NCI-H1694 (cell line): ENCODE data around the gene SYT7.
"Not testable (repeated sequence)": the region's sequence is repeated elsewhere in the genome, so short reads cannot be mapped to it uniquely, and the experiment has no call there.

Source experiments
- DNase-seq: peaks from one replicate; lab custom pipeline; 2025; lab: John Stamatoyannopoulos, UW

SYT7 gene, protein sequence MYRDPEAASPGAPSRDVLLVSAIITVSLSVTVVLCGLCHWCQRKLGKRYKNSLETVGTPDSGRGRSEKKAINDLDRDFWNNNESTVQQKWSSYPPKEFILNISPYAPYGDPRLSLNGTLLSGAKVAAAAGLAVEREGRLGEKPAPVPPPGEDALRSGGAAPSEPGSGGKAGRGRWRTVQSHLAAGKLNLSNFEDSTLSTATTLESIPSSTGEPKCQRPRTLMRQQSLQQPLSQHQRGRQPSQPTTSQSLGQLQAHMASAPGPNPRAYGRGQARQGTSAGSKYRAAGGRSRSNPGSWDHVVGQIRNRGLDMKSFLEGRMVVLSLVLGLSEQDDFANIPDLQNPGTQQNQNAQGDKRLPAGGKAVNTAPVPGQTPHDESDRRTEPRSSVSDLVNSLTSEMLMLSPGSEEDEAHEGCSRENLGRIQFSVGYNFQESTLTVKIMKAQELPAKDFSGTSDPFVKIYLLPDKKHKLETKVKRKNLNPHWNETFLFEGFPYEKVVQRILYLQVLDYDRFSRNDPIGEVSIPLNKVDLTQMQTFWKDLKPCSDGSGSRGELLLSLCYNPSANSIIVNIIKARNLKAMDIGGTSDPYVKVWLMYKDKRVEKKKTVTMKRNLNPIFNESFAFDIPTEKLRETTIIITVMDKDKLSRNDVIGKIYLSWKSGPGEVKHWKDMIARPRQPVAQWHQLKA

DNA sequence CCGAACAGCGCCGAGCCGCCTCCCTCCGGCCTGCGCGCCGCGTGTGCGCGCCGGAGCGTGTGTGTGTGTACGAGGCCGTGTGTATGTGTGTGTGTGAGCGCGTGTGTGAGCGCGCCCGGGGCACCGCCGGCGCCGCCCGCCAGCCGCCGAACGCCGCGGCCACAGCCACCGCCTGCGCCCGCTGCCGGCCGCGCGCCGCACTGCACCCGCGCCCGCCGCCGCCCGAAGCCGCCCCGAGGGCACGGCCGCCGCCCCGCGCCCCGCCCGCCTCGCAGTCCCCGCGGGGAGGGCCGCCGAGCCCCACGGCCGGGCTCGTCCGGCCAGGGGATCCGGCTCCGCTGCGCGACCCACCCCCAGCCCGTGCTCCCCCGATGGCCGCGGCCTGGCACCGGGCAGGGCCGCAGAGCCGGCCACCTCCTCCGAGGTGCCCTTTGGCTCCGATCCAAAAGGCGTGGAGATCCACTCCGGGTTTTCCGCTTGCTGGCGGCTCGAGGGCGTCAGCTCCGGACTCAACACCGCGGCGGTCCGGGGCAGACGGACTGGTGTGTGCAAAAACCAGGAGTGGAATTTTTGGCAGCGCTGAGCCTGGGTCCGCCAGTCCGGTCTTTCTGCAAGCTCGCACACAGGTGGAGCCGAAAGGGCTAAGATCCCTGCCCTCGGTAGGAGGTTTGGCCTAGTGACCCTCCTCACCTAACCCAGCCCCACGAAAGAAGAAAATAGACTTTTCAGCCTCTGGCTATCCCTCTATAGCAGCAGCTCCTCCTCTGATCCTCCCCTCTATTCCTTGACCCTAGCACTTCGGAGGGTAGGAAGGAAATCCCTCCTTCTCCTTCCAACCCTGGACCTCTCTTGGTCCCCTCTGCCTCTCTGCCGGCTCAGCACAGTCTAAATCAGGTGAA is at the start of gene SYT7:
Gene SYT7, minus strand, starts transcription at position 47 of the 899 bp plus-strand sequence. CDS start 256 bp downstream, outside the sequence.
- DNase-seq, result peak; percentile 74

- DNase-seq, result no peak
Measured at GRCh38 chr11:61630089-61630488, 49.2 kb upstream of the SYT7 start.

GRCh38 chr11:61629082-61629833 is 48.4 kb upstream of the SYT7 start:
- DNase-seq, result no peak

- DNase-seq, result no peak
Measured at GRCh38 chr11:61628662-61628970, 47.7 kb upstream of the SYT7 start.

DNA sequence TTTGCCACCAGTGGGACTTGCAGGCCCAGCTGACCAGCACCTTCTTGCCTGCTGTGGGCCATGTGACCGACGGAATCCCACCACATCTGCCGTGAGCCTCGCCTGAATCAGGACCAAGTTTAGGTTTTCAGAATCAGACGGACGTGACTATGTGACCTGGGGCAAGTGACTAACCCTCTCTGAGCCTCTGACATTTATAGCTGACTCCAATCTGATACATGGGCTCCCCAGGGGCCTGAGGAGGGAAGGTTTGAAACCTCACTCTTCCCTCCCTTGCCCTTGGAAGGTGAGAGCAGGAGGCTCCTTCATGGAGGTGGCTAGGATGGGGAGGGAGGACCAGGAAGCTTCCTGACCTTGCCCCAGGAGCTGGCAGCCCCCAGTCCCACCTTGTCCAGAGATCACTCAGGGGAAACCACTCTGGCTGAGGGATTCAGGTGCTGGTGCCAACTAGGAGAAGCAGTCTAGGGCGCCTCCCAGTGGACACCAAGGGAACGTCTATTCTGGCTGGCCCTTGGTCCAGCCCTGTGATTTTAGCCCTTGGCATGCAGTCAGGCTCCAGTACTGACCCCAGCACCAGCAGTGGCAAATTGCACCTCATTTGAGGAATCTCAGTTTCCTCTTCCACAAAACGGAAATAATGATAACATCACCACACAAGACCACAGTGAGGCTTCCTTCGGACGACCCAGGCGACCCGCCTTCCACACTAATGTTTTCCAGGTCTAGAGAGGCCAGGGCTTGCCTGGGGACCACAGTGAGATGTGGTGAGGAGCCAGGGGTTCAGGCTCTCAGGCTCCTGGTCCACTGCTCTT is 47.2 kb upstream of the SYT7 start:
- DNase-seq, result peak; percentile 40

GRCh38 chr11:61626580-61627380 is 45.9 kb upstream of the SYT7 start:
- DNase-seq, result no peak

DNA sequence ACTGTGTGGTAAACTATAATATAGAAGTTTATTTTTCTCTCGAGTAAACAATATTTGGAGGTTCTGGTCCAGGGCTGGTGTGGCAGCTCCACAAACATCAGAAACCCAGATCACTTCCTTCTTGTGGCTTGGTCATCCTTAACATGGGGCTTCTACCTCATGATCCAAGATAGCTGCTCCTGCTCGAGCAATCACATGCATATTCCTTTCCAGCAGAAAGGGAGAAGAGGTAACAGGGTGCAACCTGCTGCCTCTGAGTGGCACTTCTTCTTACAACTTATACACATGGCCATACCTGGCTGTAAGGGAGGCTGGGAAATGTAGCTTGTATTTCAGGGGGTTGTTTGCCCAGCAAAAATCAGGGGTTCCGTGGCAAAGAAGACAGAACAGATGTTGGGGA is 44.6 kb upstream of the SYT7 start:
- DNase-seq, result no peak

DNA sequence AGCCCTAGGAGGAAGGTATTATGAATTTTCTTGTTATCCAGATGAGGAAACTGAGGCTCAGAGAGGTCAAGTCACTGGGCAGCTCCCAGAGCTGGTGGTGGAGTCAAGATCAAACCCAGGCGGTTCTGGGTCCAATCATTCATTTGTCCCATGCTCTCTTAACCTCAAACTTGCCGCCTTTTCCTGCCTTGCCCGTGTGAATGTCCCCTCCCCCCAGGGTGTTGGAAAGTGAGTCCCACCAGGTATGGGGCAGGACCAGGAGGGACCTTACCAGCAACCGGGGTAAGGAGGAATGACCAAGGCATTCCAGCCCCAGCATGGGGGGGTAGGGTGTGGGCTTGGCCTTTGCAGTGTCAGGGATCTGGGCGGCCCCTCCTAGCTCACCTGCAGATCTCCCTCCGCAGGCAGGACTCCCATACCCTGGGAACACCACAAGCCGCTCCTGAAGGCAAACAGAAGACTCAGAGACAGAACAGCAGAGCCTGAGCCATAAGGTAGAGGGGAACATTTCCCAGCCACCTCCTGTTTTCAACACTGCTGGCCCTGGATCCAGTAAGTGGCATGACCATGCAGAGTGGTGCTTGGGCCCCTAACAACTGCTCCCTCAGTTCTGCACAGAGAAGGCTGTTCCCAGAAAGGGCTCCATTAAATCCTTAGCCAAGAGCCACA is 41.2 kb upstream of the SYT7 start:
- DNase-seq, result no peak

- DNase-seq, result no peak
Measured at GRCh38 chr11:61619471-61620226, 38.8 kb upstream of the SYT7 start.

DNA sequence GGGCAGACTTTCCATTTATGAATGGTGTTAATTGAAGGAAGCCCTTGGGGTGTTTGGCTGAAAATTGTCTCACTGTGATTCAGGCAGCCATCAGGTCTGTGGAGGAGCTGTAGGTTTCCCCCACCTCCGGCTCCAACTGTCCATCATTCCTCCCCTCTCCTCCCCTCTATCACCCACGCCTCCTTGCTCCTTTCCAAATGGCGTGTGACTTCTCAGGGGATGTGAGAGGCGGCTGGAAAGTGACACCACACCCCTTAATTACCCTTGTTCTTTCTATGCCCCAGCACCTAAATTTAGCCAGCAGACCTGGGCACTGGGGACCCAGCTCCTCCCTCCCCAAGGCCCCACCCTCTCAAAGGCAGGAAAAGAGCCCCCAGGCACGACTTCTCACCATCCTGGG is 38.1 kb upstream of the SYT7 start:
- DNase-seq, result no peak

DNA sequence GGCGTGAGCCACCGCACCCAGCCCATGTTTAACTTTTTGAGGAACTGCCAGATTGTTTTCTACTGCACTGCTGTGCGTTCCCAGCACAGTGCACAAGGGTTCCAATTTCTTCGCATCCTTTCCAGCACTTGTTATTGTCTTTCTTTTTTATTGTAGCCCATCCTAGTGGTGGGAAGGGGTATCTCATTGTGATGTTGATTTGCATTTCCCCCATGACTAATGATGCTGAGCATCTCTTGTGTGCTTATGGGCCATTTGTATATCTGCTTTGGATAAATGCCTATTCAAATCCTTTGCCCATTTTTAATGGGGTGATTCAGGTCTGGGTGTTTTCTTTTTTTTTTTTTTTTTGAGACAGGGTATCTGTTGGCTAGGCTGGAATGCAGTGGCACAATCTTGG is 36.6 kb upstream of the SYT7 start:
- no peak for DNase-seq

DNA sequence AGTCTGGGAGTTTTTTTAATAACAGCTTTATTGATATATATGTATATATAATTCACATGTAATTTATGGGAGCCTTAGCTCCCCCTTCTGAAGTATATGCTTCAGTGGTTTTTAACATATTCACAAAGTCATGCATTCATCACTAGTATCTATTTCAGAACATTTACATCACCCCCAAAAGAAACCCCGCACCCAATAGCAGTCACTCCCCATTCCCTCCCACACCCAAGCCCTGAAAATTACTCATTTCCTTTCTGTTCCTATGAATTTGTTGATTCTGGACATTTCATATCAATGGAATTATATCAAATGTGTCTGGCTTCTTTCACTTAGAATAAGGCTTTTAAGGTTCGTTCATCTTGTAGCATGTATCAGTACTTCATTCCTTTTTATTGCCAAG is 35.6 kb upstream of the SYT7 start:
- no peak for DNase-seq

DNA sequence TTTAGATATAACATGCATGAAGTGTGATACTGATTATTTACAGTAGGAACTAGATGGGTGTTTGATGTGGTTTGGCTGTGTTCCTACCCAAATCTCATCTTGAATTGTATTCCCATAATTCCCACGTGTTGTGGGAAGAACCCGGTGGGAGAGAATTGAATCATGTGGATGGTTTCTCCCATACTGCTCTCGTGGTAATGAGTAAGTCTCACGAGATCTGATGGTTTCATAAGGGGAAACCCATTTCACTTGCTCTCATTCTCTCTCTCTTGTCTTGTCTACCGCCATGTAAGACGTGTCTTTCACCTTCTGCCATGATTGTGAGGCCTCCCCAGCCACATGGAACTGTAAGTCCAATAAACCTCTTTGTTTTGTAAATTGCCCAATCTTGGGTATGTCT is 33.9 kb upstream of the SYT7 start:
- not testable (repeated sequence) for DNase-seq

DNA sequence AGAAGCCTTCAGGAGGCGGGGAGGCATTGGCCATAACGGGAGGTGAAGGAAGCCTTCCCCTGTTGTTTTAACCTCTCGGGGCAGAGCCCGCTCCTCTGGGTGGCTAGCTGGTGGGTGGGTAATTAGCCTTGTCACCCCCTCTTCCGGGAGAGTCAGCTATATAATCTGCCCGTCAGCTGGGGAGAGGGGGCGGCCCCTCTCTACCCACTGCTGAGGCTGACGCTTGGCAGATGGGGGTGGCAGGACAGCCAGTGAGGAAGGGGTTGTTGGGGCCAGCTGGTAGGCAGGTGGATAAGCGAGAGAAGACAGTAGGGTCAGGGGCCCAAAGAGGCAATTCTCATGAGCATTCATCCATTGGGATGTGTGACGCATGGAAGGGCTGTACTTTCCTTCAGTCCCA is 33.0 kb upstream of the SYT7 start:
- no peak for DNase-seq

DNA sequence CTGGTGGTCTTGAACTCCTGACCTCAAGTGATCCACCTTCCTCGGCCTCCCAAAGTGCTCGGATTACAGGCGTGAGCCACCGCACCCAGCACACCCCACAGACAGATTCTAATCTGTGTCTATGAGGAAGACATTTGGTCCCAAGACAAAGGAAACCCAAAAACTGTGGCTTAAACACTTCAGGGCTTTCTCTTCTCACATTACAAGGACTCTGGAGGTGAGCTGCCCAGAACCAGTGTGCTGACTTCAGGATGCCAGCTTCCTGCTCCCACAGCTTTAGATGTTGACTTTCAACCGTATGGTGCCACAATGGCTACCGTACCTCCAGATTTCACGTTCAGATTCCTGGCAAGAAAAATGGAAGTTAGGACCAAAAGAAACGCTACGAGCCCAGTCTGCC is 32.2 kb upstream of the SYT7 start:
- no peak for DNase-seq

DNA sequence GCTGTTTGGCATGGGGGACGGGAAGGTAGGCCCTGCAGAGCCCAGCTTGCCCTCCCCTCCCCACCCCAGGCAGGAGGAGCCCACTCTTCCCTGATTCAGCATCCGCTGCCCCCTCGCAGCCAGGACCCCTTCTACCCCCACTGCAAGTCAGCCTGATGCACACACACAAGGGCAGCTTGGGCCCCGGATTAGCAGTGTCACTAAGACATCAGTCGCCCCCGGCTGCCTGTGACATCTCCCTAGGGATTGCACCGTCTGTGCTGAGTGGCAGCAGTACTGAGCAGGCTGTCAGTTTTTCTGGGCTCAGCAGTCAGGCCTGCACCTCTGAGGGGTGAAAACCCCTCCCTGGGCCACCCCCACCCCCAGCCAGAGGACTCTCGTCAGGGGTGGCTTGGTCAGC is 30.4 kb upstream of the SYT7 start:
- peak; percentile 72 for DNase-seq

DNA sequence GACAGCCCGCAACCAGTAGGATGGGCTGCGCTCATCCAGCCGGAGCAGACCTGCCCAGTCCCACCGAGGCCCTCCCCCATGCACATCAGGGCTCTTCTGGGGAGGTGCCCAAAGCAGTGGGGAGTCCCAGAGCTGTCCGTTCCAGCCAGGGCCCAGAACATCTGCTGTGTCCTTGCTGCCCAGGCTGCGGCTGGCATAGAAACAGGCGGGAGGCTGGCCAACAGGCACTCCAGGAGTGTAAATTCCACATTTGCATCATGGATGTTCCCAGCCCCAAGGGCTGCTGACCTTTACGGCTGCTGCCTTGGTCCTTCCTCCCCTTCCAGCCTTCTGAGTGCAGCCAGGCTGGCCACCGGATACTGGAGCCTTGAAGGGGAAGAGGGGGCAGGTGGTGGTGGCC is 30.0 kb upstream of the SYT7 start:
- DNase-seq, result no peak

GRCh38 chr11:61609980-61610366 is 29.1 kb upstream of the SYT7 start:
- peak; percentile 17 for DNase-seq
